Suprapubic skin (tissue), 4 donors: ENCODE data around the gene RSBN1L. TPM values are rescaled to one million over a fixed set of nuclear protein-coding genes. Genes with fewer than 3 reads are reported as not detected.

Experiments
- DNase-seq, 2 donors: peaks; one replicate each; pipeline ENCODE4 v3.0.0-alpha.2; 2019; ENCODE audit warnings: low spot score in 2 of 2
- H3K27ac ChIP-seq: fragments of 200-600 bp; sonication (generic); one replicate; pipeline ENCODE4 v1.5.1; 2019
- H3K27me3 ChIP-seq: fragments of 200-600 bp; sonication (generic); one replicate; pipeline ENCODE4 v1.5.1; 2019
- H3K36me3 ChIP-seq: fragments of 200-600 bp; sonication (generic); one replicate; pipeline ENCODE4 v1.5.1; 2019
- H3K4me1 ChIP-seq: fragments of 200-600 bp; sonication (generic); one replicate; pipeline ENCODE4 v1.5.1; 2019
- H3K4me3 ChIP-seq: fragments of 200-600 bp; sonication (generic); one replicate; pipeline ENCODE4 v1.5.1; 2019; ENCODE audit warnings: mild to moderate bottlenecking
- H3K9me3 ChIP-seq: fragments of 200-600 bp; sonication (generic); one replicate; pipeline ENCODE4 v1.5.1; 2019
- CTCF ChIP-seq, 2 donors: fragments of 200-600 bp in 1 of 2; fragments of 450-650 bp in 1 of 2; sonication (generic) in 1 of 2; IDR thresholded peaks; one replicate each; pipeline ENCODE4 v1.5.1; 2016 to 2019; ENCODE audit warnings: antibody characterized with exemption in 2 of 2, mild to moderate bottlenecking in 1 of 2, moderate library complexity in 1 of 2
- EP300 ChIP-seq: sonication (generic); formaldehyde crosslinking; IDR thresholded peaks from one replicate; pipeline ENCODE4 v1.6.1; 2017; ENCODE audit warnings: antibody characterized with exemption
- POLR2A ChIP-seq, 2 donors: fragments of 450-650 bp; IDR thresholded peaks; one replicate each; pipeline ENCODE4 v1.6.1; 2017; ENCODE audit warnings: antibody characterized with exemption in 2 of 2, mild to moderate bottlenecking in 2 of 2, moderate library complexity in 2 of 2
- POLR2AphosphoS5 ChIP-seq, 3 donors: sonication (generic); formaldehyde crosslinking; IDR thresholded peaks; one replicate each; pipeline ENCODE4 v1.6.1; 2017; ENCODE audit warnings: antibody characterized with exemption in 3 of 3
- WGBS: methylation state at CpG from one replicate; pipeline ENCODE4 v1.1.5; 2018; 5-methylcytosine and 5-hydroxymethylcytosine counted together
- total RNA-seq, 4 donors: library from RNA; depleted of rRNA; stranded (reverse); fragments of >200 nt; gene quantifications; one replicate each; pipeline ENCODE4 v1.1.0, GENCODE V29; 2016

Gene RSBN1L
- total RNA-seq, 4 donors from 2014 or later, result 17.1 to 19.7 (median 18.3) TPM

GRCh38 chr7:77826300-77826699, 130.0 kb downstream of the RSBN1L start:
- Histone ChIP-seq H3K27me3 (no peaks in the 10 kb centered on the region), H3K4me1 (no peaks in the 10 kb centered on the region), H3K27ac (no peak overlapping the region), H3K4me3 (no peak overlapping the region), H3K9me3 (peaks cover 13% of the 10 kb centered on the region), H3K36me3 (no peaks in the 10 kb centered on the region)
- 91% methylated on average over 2 of the region's 2 CpGs for WGBS
- DNase-seq, result no peak
- TF ChIP-seq POLR2A (IDR thresholded peaks at IDR 0.05) (no peak), CTCF (IDR thresholded peaks at IDR 0.05) (no peak), POLR2AphosphoS5 (IDR thresholded peaks at IDR 0.05) (no peak), EP300 (no peak)

- Histone ChIP-seq H3K27me3 (no peaks in the 10 kb centered on the region), H3K36me3 (no peaks in the 10 kb centered on the region), H3K9me3 (no peaks in the 10 kb centered on the region), H3K4me3 (no peak overlapping the region), H3K27ac (no peak overlapping the region), H3K4me1 (no peaks in the 10 kb centered on the region)
- WGBS, result 47% methylated on average over 2 of the region's 2 CpGs
- no peak for TF ChIP-seq POLR2AphosphoS5 (IDR thresholded peaks at IDR 0.05)
- DNase-seq, result no peak
Observed at GRCh38 chr7:77827999-77828398, 131.7 kb downstream of the RSBN1L start.

- WGBS, result 85% methylated on average over 8 of the region's 8 CpGs
- H3K4me1 ChIP-seq, result peaks cover 16% of the 10 kb centered on the region
Observed at GRCh38 chr7:77830649-77831355, 134.5 kb downstream of the RSBN1L start.

GRCh38 chr7:77831481-77831880, 135.2 kb downstream of the RSBN1L start:
- Histone ChIP-seq H3K4me3 (no peak overlapping the region), H3K9me3 (no peaks in the 10 kb centered on the region), H3K27me3 (no peaks in the 10 kb centered on the region), H3K27ac (no peak overlapping the region), H3K4me1 (peaks cover 16% of the 10 kb centered on the region), H3K36me3 (no peaks in the 10 kb centered on the region)
- 88% methylated on average over 7 of the region's 7 CpGs for WGBS
- TF ChIP-seq POLR2AphosphoS5 (IDR thresholded peaks at IDR 0.05) (no peak), CTCF (IDR thresholded peaks at IDR 0.05) (no peak), POLR2A (IDR thresholded peaks at IDR 0.05) (no peak), EP300 (no peak)
- DNase-seq, result no peak

More at GRCh38 chr7:77830649-77831355, 134.5 kb downstream of the RSBN1L start:
- H3K36me3 ChIP-seq, result no peaks in the 10 kb centered on the region
- DNase-seq, result no peak
- no peaks in the 10 kb centered on the region for H3K9me3 ChIP-seq
- no peak overlapping the region for H3K4me3 ChIP-seq
- TF ChIP-seq POLR2A (IDR thresholded peaks at IDR 0.05) (no peak), CTCF (IDR thresholded peaks at IDR 0.05) (no peak), POLR2AphosphoS5 (IDR thresholded peaks at IDR 0.05) (no peak), EP300 (no peak)
- H3K27ac ChIP-seq, result no peak overlapping the region
- H3K27me3 ChIP-seq, result no peaks in the 10 kb centered on the region

GRCh38 chr7:77831953-77832352, 135.7 kb downstream of the RSBN1L start:
- no peaks in the 10 kb centered on the region for H3K27me3 ChIP-seq
- H3K27ac ChIP-seq, result no peak overlapping the region
- H3K9me3 ChIP-seq, result no peaks in the 10 kb centered on the region
- 67% methylated on average over 1 of the region's 1 CpG for WGBS
- peaks cover 16% of the 10 kb centered on the region for H3K4me1 ChIP-seq
- TF ChIP-seq POLR2A (IDR thresholded peaks at IDR 0.05) (no peak), EP300 (no peak), POLR2AphosphoS5 (IDR thresholded peaks at IDR 0.05) (no peak), CTCF (IDR thresholded peaks at IDR 0.05) (no peak)
- DNase-seq, result no peak
- no peaks in the 10 kb centered on the region for H3K36me3 ChIP-seq
- H3K4me3 ChIP-seq, result no peak overlapping the region

Other genes starting within 250 kb of the RSBN1L start
- gene PTPN12, start 159.2 kb upstream of the RSBN1L start, total RNA-seq, result 100 to 1,000 TPM in 2 of 4 donors, 10 to 100 TPM in 2; 64.6 to 130 (median 95.5) TPM
- 10 to 100 TPM in 2 of 4 donors, 1 to 10 TPM in 2; 8.3 to 13.5 (median 10.8) TPM for gene TMEM60, start 102.0 kb downstream of the RSBN1L start, total RNA-seq
- gene PHTF2, start 102.3 kb downstream of the RSBN1L start, total RNA-seq, result 10 to 100 TPM in 3 of 4 donors, 1 to 10 TPM in 1; 9.6 to 33.7 (median 15.7) TPM